GM18517 (cell line): ENCODE results near the gene INPP5A.
"Not testable (repeated sequence)": the region's sequence is repeated elsewhere in the genome, so short reads cannot be mapped to it uniquely, and the experiment has no call there.

Experiments used
- ATAC-seq: cut with Tn5 transposase; IDR thresholded peaks from one replicate; pipeline ENCODE4 v1.9.1; 2021; ENCODE audit warnings: mild to moderate bottlenecking, moderate library complexity; ENCODE audit not compliant: unreplicated experiment

The INPP5A gene

DNA sequence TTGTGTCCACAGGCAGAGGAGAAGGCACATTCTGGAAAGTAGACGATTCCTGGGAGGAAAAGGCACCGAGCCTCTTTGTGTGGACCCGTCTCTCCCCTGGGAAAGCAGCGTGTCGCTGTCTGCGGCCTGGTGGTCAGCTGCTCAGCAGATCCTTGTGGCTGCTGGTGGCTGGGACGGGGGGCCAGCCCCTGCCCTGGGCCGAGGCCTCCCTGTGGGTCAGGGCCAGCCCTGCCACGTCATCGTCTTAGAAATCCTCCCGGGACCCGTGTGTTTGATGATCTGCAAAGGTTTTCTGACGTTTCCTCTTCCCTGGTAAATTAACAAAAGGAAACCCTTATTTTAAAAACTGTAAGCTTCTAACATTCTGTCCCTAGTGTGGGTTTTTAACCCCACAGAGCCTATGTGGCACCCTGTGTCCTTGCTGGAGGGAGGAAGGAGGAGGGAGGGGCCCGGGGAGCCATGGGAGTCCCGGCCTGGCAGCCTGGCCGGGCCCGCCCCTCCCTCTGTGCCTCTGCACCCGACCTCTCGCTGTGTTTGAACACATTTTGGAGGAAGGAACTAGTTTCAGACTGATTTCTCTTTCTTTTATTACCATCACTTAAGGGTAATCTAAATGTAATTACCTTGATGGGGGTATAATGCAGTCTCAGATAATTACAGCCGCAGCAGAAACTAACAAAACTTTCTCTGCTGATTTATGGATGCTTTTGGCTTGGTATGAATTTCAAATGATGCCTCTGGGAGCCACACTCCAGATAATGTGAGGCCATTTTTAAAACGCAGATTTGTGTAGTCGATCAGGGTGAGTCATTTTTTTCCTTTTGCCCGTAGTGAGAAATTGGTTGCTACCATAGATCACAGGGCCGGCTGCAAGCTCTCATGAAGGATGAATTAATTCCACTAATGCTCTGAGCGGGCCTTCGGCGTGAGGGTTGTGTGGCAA is 162.8 kb downstream of the INPP5A start:
- ATAC-seq, result no peak

DNA sequence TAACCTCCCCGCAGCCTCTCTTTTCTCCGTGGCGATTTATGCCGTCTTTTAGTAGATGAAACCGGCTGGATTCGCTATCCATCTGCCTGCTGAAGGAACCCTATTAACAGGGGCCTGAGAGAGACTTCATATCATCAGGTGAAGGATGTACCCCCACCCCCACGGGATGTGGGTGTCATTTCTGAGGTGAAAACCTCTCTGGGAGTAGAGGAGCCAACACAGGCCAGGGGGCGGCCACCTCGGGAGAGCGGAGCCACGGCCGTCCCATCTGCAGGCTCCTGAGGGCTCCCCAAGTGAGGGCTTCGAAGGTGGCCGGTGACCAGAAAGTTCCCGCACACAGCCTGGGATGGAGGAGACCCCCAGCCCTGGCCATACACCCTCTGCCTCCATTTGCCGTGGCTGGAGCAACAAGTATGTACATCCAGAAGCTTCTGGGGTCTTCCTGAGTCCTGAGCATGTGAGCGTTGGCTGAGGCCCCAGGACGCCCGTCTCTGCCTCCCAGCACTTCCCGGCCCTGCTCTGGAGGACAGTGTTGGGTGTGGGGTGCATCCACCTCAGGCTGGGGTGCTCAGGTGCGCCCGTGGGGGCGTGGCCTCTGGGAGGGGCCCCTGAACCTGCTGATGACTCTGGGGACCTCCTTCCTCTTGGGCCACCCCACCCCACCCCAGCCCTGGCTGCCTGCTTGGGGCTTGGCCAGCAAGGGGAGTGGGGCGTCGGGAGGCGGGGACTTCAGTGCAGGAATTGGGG is 163.7 kb downstream of the INPP5A start:
- no peak for ATAC-seq

DNA sequence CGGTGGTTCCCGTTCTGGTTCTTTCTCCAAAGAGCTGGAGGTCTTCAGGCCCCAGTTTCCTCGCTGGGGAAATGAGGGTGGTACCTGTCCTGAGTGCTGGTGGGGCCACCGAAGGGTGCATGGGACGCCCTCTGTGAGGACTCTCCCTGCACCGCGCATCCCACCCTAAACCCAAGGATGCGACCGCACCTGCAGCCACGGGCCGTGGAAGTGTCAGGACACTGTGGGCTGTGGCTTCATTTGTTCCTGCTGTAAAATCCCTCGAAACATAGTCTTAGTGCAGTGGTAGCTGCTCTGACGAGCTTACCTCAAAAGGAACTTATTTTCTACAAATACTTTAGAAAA is 164.2 kb downstream of the INPP5A start:
- ATAC-seq, result no peak

DNA sequence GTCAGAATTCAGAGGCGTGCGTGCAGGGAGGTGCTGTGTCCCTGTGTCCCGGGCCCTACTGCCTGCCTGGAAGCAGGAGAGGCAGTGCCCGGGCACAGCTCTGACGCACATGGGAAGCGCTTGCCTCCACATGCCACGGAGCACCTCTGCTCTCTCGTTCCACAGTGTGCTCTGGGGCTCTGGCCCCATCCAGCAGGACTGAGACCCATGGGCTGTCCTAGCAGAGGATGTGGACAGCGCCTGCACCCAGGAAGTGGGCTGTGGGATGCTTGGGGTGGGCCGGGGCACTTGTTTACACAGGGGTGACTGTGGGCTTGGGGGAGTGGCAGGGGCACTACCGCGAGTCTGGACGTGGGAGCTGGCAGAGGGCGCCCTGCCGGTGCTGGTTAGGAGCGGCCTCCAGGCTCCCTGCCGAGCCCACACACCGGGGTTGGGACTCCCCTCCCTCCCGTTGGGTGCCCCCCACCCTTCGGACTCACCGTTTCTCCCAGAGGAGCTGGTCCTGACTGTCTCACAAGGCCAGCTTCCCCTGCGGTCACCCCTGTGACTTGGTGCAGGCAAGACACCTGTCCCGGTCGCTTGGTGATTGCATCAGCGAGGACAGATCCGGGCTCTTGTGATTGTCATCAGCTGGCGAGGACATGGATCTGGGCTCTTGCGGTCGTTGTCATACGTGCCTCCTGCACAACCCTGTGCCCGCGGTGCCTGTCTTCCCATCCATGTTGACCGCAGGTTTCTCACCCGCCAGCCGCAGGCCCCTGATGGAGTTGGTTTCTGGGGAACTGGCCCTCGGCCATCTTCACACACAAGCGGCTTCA is 165.2 kb downstream of the INPP5A start:
- ATAC-seq, result no peak

DNA sequence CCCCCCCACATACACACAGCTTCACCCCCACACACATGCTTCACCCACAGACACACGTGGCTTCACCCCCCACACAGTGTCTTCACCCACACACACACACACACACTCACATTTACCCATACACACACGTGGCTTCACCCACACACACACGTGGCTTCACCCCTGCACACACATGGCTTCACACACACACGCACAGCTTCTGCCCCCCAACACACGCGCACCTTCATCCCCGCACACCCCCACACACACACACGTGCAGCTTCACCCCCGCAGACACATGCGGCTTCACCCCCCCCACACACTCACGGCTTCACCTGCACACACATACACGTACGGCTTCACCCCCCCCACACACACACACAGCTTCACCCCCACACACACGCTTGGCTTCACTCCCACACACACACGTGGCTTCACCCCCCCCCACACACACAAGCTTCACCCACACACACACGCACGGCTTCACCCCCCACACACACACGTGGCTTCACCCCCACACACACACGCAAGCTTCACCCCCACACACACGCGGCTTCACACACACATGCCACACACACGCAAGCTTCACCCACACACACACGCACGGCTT is 165.9 kb downstream of the INPP5A start:
- ATAC-seq, result no peak

DNA sequence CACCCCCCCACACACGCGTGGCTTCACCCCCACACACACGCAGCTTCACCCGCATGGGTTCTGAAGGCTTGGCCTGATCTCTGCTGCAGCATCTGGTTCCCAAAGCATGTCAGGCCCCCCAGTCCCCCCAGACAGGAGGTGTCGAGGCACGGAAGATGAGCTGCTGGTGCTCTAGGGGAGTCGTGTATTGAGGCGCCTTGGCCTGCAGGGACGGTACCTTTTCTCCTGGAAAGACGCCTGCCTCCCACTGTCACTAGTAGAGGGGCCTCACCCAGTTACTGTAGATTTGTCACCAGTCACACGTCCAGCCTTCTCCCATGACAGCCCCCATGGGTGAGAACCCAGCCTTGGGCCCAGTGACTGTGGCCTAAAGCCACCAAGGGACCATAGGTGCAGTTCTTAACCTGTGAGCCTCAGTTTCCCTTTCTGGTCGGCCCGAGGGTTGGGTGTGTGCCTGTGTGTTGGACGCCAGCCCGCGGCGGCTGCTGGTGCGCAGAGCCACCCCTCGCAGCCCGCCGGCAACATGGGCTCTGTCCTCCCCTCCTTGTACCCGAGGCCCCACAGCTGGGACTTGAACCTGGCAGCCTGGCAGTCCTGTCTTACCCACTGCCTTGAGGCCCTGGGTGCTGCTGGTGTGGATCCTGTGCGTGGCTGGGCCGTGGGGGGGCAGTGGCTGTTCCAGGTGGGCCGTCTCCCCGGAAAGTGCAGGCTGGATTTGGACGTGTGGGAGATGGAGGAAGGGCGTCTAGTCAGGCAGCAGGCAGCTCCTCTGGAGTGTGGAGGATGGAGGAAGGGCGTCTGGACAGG is 166.6 kb downstream of the INPP5A start:
- no peak for ATAC-seq

DNA sequence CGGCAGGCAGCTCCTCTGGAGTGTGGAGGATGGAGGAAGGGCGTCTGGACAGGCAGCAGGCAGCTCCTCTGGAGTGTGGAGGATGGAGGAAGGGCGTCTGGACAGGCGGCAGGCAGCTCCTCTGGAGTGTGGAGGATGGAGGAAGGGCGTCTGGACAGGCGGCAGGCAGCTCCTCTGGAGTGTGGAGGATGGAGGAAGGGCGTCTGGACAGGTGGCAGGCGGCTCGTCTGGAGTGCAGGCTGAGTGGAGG is 167.2 kb downstream of the INPP5A start:
- not testable (repeated sequence) for ATAC-seq

DNA sequence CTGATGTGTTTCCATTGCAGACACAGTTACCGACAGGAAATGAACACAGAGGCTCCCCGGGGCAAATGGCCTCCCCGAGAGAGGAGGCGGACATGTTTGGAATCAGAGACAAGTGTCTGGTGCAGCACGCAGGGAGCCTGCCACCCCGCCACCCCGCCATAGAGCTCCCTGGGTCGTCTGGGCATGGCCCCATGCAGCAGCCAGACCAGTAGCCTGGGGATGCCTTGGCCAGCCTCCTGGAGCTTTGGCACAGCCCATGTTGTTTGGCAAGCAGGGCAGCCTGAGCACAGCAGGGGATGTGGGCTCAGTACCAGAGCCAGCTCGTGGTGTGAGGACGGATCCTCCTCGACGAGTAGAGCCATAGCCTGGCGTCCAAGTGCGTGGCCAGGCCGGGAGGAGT is 167.6 kb downstream of the INPP5A start:
- ATAC-seq, result no peak

DNA sequence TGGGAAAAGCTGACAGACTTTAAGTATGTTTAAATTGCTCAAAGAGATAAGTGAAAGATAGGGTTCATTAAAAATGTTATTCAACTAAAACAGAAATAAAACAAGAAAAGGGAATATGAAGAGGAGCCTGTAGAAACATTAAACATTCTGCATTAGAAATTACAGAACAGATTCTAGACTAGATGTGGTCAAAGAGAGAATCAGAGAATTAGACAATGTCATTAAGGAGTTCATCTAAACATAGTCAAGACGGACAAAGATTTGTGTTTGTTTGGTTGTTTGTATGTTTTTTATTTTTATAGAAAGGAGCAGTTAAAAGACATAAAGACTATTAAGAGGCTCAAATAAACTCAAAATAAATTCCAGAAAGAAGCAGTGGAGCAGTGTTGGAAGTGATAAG is 168.4 kb downstream of the INPP5A start:
- ATAC-seq, result no peak

DNA sequence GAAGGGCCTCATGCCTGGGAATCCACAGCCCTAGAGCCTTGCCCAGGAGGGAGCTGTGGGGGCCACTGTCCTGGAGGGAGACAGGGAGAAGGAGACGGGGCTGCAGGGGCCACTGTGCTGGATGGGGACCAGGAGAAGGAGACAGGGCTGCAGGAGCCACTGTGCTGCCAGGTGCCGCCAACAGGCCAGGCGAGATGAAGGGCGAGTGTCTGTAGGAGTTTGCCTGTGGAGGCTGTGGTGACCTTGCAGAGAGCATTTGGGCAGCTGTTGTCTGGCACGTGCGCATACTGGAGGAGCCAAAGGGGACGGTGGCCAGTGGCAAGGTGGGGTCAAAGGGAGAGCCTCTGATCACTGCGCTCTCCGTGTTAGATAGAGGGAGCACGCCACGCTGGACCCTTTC is 169.1 kb downstream of the INPP5A start:
- ATAC-seq, result no peak

DNA sequence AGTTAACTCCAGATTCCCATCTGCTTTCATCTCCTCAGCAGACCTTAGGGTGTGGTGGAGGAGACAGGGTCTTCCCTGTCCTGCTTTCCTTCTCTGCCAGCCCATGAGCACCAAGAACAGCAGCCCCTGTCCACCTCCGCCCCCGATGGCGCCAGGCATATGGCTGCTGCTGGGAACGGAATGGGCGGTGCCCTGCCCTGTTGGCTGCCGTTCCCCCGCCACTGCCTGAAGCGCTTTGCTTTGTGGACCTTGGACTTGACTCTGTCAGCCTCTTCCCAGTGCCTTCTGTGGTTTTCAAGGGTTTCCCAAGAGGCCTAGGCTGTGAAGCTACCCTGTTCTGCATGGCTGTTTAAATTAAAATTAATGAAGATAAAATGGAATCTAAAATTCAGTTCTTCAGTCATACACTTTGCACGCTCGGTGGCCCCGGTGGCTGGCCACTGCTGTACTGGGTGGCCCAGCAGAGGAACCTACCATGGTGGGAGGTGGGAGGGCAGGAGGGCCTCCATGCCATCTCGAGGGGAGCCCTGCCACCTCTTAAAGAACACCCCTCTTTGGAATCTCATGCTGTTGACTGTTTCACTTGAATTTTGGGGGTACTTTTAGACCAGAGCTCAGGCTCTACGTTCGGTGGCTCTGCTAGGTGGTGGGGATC is 169.7 kb downstream of the INPP5A start:
- no peak for ATAC-seq

DNA sequence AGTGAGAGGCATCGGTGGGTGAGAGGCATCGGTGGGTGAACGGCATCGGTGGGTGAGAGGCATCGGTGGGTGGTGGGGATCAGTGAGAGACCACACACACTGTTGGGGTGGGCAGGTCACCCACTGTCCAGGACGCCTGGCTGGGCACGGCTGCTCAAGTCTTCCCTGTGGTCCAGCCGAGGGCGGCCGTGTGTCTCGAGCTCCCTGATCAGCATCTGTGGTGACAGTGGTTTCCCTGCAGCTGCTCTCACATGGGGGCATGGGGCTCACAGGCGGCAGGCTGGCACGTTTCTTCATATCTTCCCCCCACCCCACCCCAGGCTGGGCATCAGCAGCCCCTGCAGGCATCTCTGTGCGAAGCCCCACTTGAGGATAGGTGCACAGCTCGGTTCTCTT is 170.2 kb downstream of the INPP5A start:
- ATAC-seq, result no peak

DNA sequence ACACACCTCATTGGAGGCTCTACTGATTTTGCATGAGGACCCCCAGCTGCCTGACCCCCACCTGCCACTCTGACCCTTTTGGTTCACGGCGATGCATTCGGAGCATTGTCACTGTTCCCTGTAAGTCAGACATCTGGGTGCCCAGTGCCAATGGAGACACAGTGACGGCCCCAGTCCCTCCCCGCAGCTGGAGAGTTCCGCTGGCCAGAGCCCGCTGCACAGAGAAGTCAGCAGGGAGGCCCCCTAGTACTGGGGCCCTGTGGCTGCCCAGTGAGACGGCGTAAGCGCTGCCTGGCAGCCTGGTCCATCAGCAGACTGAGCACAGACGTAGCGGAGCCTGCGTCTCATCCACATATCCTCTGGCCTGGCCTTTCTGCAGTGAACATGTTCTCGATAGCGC is 170.9 kb downstream of the INPP5A start:
- ATAC-seq, result no peak

DNA sequence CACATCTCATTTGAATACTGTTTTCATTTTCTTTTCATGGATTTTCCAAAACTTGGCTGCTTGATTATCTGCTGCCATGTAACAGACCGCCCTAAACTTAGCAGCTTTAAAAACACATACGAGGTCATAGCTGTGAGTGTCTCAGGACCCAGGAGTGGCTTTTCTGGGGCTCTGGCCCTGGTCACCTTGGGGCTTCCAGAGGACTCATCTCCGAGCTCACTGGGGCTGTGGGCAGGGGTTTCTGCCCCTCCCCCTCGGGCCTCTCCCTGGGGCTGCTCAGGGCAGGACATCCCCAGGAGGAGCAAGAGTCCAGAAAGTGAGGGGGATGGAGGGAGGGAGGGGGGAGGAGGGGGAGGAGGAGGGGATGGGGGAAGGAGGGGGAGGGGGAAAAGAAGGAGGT is 171.3 kb downstream of the INPP5A start:
- ATAC-seq, result no peak

DNA sequence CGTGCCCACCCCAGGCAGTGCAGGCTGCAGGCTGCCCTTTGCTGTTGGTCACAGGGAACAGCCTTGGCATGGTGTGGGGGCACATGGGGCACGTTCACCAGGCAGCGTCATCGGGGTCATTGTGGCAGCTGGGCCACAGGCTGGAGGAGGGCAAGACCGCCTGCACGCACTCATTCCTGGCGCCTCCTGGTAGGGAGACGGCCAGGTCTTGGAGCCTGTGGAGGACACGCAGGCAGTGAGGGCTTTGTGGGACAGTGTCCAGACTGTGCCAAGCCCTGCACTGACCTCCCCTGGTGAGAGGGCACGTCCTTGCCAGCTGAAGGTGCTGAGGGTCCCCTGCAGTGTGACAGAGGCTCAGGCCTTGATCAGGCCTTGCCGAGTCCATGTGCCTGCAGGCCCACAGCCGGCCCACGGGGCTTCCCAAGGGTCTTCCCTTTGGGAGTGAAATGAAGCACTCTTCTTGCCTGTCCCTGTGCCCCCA is 171.9 kb downstream of the INPP5A start:
- no peak for ATAC-seq

DNA sequence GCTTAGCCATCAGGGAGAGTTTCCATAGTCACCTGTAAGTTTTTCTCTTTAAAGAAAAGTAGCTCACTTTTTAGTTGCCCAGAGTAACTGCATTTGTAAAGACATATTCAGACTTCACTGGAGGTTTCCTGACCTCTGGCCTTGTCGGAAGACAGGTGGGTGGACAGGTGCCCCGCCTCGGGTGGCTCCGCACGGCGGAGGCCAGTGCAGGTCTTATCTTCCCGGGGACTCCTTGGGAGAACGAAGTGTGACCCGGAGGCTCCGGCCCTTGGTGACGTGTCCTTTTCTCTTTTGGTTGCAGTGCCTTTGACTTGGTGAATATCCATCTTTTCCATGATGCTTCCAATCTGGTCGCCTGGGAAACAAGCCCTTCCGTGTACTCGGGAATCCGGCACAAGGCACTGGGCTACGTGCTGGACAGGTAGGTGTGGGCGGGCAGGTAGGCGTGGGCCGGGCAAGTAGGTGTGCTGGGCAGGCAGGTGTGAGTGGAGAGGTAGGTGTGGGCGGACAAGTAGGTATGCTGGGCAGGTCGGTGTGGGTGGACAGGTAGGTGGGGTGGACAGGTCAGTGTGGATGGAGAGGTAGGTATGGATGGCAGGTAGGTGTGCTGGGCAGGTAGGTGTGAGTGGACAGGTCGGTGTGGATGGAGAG is 172.6 kb downstream of the INPP5A start:
- no peak for ATAC-seq

DNA sequence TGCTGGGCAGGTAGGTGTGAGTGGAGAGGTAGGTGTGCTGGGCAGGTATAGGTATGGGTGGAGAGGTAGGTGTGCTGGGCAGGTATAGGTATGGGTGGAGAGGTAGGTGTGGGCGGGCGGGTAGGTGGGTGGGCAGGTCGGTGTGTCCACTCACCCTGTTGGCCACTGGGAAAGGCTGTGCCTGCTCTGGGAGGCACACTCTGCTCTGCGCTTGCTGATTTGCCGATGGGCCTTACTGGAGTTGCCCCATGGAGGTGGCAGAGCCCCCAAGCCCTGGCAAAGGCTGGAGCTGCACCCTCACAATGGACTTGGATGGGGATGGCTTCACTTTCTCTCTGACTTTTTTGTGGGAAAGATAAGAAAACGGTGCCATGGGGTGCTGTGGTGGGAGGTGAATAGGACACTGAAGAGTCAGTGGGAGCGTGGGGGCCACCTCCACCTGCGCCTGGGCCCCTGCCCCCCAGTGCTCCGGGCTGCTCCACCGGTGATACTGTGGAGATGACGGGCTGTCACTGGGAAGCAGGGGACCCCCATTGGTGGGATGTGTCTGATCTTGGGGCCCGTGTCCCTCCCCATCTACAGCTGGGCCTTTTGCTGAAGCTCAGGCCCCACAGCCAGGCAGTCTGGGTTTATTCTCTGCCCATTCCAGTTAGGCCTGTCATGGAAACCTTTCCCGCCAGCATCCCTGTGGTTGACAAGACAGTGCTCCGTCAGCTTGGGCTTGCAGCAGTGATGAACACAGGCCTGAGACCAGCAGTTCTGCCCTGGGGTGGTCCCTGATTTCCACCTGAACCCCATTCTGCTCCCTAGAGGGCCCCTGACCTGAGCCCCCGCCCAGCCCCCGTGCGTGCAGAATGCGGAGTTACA is 173.4 kb downstream of the INPP5A start:
- no peak for ATAC-seq

DNA sequence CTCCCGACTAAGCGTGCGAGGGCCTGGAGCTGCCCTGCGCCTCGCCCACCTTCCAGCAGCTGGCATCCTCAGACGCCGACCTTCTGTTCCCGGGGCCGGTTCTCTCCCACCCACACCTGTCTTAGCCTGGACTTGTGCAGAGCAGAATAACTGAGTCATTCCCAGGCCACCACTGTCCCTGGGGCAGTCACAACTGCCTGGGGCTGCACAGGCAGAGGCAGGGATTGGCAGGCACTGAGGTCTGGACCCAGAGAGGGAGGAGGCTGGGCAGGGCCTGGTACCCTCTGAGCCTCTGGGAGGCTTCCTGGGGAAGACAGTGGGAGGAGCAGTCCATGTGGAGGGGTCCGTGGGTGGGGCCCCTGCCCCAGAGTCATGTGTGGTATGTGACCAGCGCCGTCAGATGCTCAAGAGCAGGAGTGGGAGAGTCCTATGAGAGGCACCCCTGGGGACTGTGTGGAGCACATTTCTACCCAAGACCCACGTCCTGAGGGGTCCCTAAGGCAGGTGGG is 174.1 kb downstream of the INPP5A start:
- no peak for ATAC-seq
